ENCODE data around the gene TRAK2.

DNA sequence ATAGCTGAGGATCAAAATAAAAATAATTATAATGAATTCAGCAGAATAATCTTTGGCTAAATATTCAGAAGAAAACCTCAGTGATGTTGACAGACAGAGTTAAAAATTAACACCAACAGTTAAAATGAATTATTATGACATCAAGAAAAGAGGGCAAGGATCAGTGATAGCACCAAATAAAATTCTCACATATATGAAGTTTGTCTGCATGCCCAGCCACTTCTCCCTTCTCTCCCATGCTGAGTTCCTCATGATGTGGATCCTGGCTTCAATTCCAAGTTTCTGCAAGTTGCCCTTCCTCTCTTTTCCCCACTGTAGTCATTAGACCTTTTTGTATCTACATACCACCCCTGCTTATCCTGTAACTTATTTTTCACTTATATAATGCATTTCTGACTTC is 7.1 kb upstream of the TRAK2 start:
- TF ChIP-seq POLR2AphosphoS5 (IDR thresholded peaks at IDR 0.05; ENCODE audit: insufficient read depth, low read depth, low read length) (no peak), POLR2A (IDR thresholded peaks at IDR 0.05; ENCODE audit: low read depth, low read length) (no peak), GATA2 (IDR thresholded peaks at IDR 0.05; ENCODE audit: insufficient read depth, insufficient read length, low read depth, low read length) (no peak), EZH2 (IDR thresholded peaks at IDR 0.05; ENCODE audit: borderline replicate concordance, low read depth, low read length, severe bottlenecking) (no peak), MYC (IDR thresholded peaks at IDR 0.05; ENCODE audit: low read depth, low read length) (no peak), FOS (IDR thresholded peaks at IDR 0.05; ENCODE audit: borderline replicate concordance, insufficient read depth, low read length) (no peak)
- TF ChIP-seq, protein P1, sequence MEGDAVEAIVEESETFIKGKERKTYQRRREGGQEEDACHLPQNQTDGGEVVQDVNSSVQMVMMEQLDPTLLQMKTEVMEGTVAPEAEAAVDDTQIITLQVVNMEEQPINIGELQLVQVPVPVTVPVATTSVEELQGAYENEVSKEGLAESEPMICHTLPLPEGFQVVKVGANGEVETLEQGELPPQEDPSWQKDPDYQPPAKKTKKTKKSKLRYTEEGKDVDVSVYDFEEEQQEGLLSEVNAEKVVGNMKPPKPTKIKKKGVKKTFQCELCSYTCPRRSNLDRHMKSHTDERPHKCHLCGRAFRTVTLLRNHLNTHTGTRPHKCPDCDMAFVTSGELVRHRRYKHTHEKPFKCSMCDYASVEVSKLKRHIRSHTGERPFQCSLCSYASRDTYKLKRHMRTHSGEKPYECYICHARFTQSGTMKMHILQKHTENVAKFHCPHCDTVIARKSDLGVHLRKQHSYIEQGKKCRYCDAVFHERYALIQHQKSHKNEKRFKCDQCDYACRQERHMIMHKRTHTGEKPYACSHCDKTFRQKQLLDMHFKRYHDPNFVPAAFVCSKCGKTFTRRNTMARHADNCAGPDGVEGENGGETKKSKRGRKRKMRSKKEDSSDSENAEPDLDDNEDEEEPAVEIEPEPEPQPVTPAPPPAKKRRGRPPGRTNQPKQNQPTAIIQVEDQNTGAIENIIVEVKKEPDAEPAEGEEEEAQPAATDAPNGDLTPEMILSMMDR (IDR thresholded peaks at IDR 0.05; ENCODE audit: extremely low read depth in 1 of 2, insufficient read depth in 1 of 2, low read depth in 1 of 2, low read length in 2 of 2) = no peak
- TF ChIP-seq, protein P2, sequence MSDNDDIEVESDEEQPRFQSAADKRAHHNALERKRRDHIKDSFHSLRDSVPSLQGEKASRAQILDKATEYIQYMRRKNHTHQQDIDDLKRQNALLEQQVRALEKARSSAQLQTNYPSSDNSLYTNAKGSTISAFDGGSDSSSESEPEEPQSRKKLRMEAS (IDR thresholded peaks at IDR 0.05; ENCODE audit: insufficient read depth, insufficient read length) = no peak

All from endothelial cell of umbilical vein (primary cell).